Heart left ventricle (tissue), 16 donors: ENCODE results near the gene TRRAP. TPM values are rescaled to one million over a fixed set of nuclear protein-coding genes. Genes with fewer than 3 reads are reported as not detected.
A peak's percentile ranks its signal among the peaks of the same experiment; 100 is the strongest.
"Not testable (repeated sequence)": the region's sequence is repeated elsewhere in the genome, so short reads cannot be mapped to it uniquely, and the experiment has no call there.

Experiments used
- ATAC-seq, 4 donors: fragments of 200-7000 bp; cut with Tn5 transposase; one replicate each; pipeline ENCODE4 v1.9.1; 2020 to 2022; ENCODE audit warnings: moderate library complexity in 4 of 4, mild to moderate bottlenecking in 3 of 4, moderate number of reproducible peaks in 1 of 4
- DNase-seq, 5 donors: peaks; one replicate each; pipeline ENCODE4 v3.0.0-alpha.2; 2020
- H3K27ac ChIP-seq, 12 donors: fragments of 200-600 bp; sonication (generic) in 4 of 12; one replicate each; pipeline versions ENCODE4 v1.5.0 to v1.8.0; 2016 to 2022; ENCODE audit warnings: mild to moderate bottlenecking in 2 of 12
- H3K27me3 ChIP-seq, 9 donors: fragments of 200-600 bp; sonication (generic) in 2 of 9; one replicate each; pipeline versions ENCODE4 v1.5.1 to v1.8.0; 2016 to 2022; ENCODE audit warnings: mild to moderate bottlenecking in 3 of 9
- H3K36me3 ChIP-seq, 9 donors: fragments of 200-600 bp; sonication (generic) in 2 of 9; one replicate each; pipeline versions ENCODE4 v1.5.0 to v1.8.0; 2018 to 2022; ENCODE audit warnings: mild to moderate bottlenecking in 2 of 9
- H3K4me1 ChIP-seq, 12 donors: fragments of 200-600 bp; sonication (generic) in 4 of 12; one replicate each; pipeline versions ENCODE4 v1.5.0 to v1.8.0; 2016 to 2022; ENCODE audit warnings: mild to moderate bottlenecking in 3 of 12
- H3K4me3 ChIP-seq, 12 donors: fragments of 200-600 bp; sonication (generic) in 4 of 12; one replicate each; pipeline versions ENCODE4 v1.5.0 to v1.8.0; 2017 to 2022; ENCODE audit warnings: mild to moderate bottlenecking in 9 of 12, moderate library complexity in 4 of 12
- H3K9me3 ChIP-seq, 12 donors: fragments of 200-600 bp; sonication (generic) in 4 of 12; one replicate each; pipeline versions ENCODE4 v1.5.0 to v1.8.0; 2016 to 2022; ENCODE audit warnings: mild to moderate bottlenecking in 1 of 12
- CTCF ChIP-seq, 12 donors: fragments of 200-600 bp; sonication (generic) in 4 of 12; IDR thresholded peaks; one replicate each; pipeline versions ENCODE4 v1.5.0 to v1.8.0; 2018 to 2022; ENCODE audit warnings: antibody characterized with exemption in 12 of 12, mild to moderate bottlenecking in 5 of 12
- POLR2A ChIP-seq, 2 donors: fragments of 450-650 bp; IDR thresholded peaks; one replicate each; pipeline ENCODE4 v1.6.1; 2017; ENCODE audit warnings: antibody characterized with exemption in 2 of 2, mild to moderate bottlenecking in 2 of 2, moderate library complexity in 2 of 2
- WGBS, 4 donors: extraction: QIAGEN DNeasy Blood & Tissue Kit in 2 of 4; methylation state at CpG; one replicate each; pipeline versions ENCODE4 v1.1.5 to v1.1.7; 2013 to 2018; 5-methylcytosine and 5-hydroxymethylcytosine counted together
- intact Hi-C, 10 donors: fragments of 100-400 bp; cut with DNase I; formaldehyde crosslinking; loops; one replicate each; pipeline versions ENCODE4 v1.11.1 to v1.14.2; 2022
- polyA plus RNA-seq, 2 donors: library from polyadenylated mRNA; stranded (reverse); fragments of 200-250 nt; gene quantifications; one replicate each; pipeline ENCODE4 v1.2.3, GENCODE V29; 2013
- total RNA-seq, 9 donors: library from RNA; depleted of rRNA in 2 of 9; stranded (reverse); fragments of >200 nt in 2 of 9; fragmentation: NEBNext Ultra II Directional in 3 of 9; extraction: Animal tissue kit (Norgen Biotek cat#: 25700) in 3 of 9; gene quantifications; one replicate each; pipeline versions ENCODE4 v1.1.0 to v1.2.4, GENCODE V29; 2016 to 2023
- donor health status: ischemic (EF 13 %, LVEDD 7.1; RV severe dilation, severe dysfunction).
- donor health status: healthy with polysubstance abuse.
- donor health status: DM: no; HTN: yes; CAD: no.
- donor health status: DM: no; HTN: no; CAD: no.
- donor health status: ischemic (EF 25% LVEDD 6.9; RV normal size, moderate dysfunction).
- donor health status: ischemic (EF 25% LVEDD 5.7; RV mildly dilated, moderate dysfunction).
- donor health status: healthy.
- donor health status: DM: yes; HTN: yes; CAD: no.
- donor health status: ischemic (EF 35%, LVEDD 5.7; RV mildly dilated, moderate dysfunction).
- donor health status: nonischemic (EF 11% LVEDD 7.7; RV severe dilation, severe dysfunction).
- donor health status: DM: yes; HTN: yes; CAD: no.
- donor health status: PGD.
- donor health status: ischemic (EF 29% LVEDD 5.4; RV normal size, mild dysfunction).
- donor health status: nonischemic (EF 23%, LVEDD 6.1; RV moderate dilation, normal function).

Gene TRRAP
- total and polyA plus RNA-seq, 11 donors = 9.2 to 29.6 (median 21.6) TPM

GRCh38 chr7:98840096-98840495 lies 38.2 kb upstream of the TRRAP start:
- H3K36me3 ChIP-seq = no peaks in the 10 kb centered on the region
- H3K4me3 ChIP-seq = no peak overlapping the region
- no peak for DNase-seq
- peaks cover 0 to 4% (median 0%) of the 10 kb centered on the region in 12 donors for H3K4me1 ChIP-seq
- peaks cover 0 to 12% (median 0%) of the 10 kb centered on the region in 9 donors for H3K27me3 ChIP-seq
- intact Hi-C loops = loop anchor here in 7 of 10 donors (2.0 to 10.0 kb wide), 6 partner anchors 83 to 535 kb away; no protein-coding TSS in a partner anchor
- WGBS, 4 donors = 66 to 81% (median 72%) methylated on average over 9 to 11 of the region's 11 CpGs
- H3K27ac ChIP-seq = no peak overlapping the region
- TF ChIP-seq CTCF (IDR thresholded peaks at IDR 0.05) = no peak
- no peak for TF ChIP-seq POLR2A (IDR thresholded peaks at IDR 0.05)
- no peaks in the 10 kb centered on the region for H3K9me3 ChIP-seq
- no peak for ATAC-seq

GRCh38 chr7:98840722-98841121 lies 37.6 kb upstream of the TRRAP start:
- no peak for ATAC-seq
- intact Hi-C loops = loop anchor here (1.0 to 10.0 kb wide), 8 partner anchors 83 to 536 kb away; no protein-coding TSS in a partner anchor
- TF ChIP-seq CTCF (IDR thresholded peaks at IDR 0.05) (no peak), POLR2A (IDR thresholded peaks at IDR 0.05) (no peak)
- no peak overlapping the region for H3K4me3 ChIP-seq
- WGBS, 4 donors = 48 to 62% (median 52%) methylated on average over 4 of the region's 4 CpGs
- H3K27ac ChIP-seq = no peak overlapping the region
- H3K27me3 ChIP-seq = peaks cover 0 to 12% (median 0%) of the 10 kb centered on the region in 9 donors
- H3K4me1 ChIP-seq = peaks cover 0 to 4% (median 0%) of the 10 kb centered on the region in 12 donors
- H3K9me3 ChIP-seq = no peaks in the 10 kb centered on the region
- no peaks in the 10 kb centered on the region for H3K36me3 ChIP-seq
- DNase-seq = no peak

DNA sequence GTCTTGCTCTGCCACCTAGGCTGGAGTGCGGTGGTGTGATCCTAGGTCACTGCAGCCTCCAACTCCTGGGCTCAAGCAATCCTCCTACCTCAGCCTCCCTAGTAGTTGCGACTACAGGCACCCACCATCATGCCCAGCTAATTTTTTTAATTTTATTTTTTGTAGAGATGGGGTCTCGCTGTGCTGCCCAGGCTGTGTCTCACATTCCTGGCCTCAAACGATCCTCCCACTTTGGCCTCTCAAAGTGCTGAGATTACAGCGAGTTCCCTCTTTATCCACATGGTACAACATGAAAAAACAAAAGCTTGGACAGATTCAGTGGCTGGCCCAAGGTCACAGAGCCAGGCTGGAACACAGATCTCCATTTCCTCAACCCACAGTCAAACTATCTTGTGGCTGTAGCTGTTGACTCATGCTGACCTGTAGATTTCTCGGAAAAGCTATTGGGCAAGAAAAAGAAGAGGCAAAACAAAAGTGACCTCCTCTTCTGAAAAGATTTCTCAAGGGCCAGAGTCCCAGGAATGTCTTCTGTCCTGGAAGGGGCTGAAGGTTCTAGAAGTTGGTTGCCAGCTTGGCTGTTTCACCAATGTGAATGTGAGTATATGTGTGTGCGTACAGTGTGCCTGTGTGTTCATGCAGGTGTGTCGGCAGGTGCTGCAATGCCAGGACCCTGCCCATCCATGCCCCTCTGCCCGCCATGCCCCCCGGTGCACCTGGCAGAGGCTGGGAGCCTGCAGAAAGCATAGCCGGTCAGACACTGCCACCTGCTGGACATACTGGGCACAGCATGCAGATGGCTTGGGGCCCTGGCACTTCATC lies 36.9 kb upstream of the TRRAP start:
- 36 to 46% (median 42%) methylated on average over 9 to 11 of the region's 11 CpGs for WGBS, 4 donors
- no peak overlapping the region for H3K4me3 ChIP-seq

DNA sequence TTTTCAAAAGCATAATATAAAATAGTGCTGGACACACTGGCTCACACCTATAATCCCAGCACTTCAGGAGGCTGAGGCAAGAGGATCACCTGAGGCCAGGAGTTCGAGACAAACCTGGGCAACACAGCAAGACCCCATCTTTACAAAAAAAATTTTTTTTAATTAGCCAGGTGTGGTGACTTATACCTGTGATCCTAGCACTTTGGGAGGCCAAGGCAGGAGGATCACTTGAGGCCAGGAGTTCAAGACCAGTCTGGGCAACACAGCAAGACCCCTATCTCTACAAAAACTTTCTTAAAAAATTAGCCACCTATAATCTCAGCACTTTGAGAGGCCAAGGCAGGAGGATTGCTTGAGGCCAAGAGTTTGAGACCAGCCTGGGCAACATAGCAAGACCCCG lies 35.8 kb upstream of the TRRAP start:
- not testable (repeated sequence) for H3K4me3 ChIP-seq

More for the DNA sequence above, 36.9 kb upstream of the TRRAP start:
- Histone ChIP-seq H3K4me1 (peaks cover 0 to 4% (median 0%) of the 10 kb centered on the region in 12 donors), H3K36me3 (no peaks in the 10 kb centered on the region), H3K9me3 (no peaks in the 10 kb centered on the region), H3K27me3 (peaks cover 0 to 12% (median 0%) of the 10 kb centered on the region in 9 donors), H3K27ac (no peak overlapping the region)
- intact Hi-C loops = loop anchor here (1.0 to 10.0 kb wide), 8 partner anchors 84 to 537 kb away; no protein-coding TSS in a partner anchor
- ATAC-seq (peak; percentile 25 to 78 (median 76)), DNase-seq (peak; percentile 42 to 75 (median 51))
- no peak for TF ChIP-seq POLR2A (IDR thresholded peaks at IDR 0.05)
- TF ChIP-seq CTCF (IDR thresholded peaks at IDR 0.05) = peak; percentile 89 to 99 (median 96)

More for the DNA sequence above, 35.8 kb upstream of the TRRAP start:
- not testable (repeated sequence) for H3K4me1 ChIP-seq, H3K27ac ChIP-seq, DNase-seq, H3K27me3 ChIP-seq, H3K9me3 ChIP-seq, H3K36me3 ChIP-seq, ATAC-seq
- WGBS, 4 donors = 75 to 85% (median 80%) methylated on average over 2 of the region's 2 CpGs
- intact Hi-C loops = loop anchor here in 3 of 10 donors (2.0 to 10.0 kb wide), 3 partner anchors 85 to 538 kb away; no protein-coding TSS in a partner anchor
